Dendritic cell treated with granulocyte-macrophage colony-stimulating factor and Interleukin-4, amounts not matched to agents 40 ng/mL and 50 ng/mL, for 4 days (primary cell): ENCODE results near the gene SLC13A5.
"Not testable (repeated sequence)": the region's sequence is repeated elsewhere in the genome, so short reads cannot be mapped to it uniquely, and the experiment has no call there.

Source experiments
- H3K27ac Mint-ChIP-seq: one replicate; pipeline ENCODE4 v1.8.0; 2022; ENCODE audit warnings: mild to moderate bottlenecking, mixed read lengths
- H3K27me3 Mint-ChIP-seq: one replicate; pipeline ENCODE4 v1.8.0; 2022; ENCODE audit warnings: mild to moderate bottlenecking, mixed read lengths
- H3K36me3 Mint-ChIP-seq: one replicate; pipeline ENCODE4 v1.8.0; 2022; ENCODE audit warnings: low read depth, mixed read lengths
- H3K4me1 Mint-ChIP-seq: one replicate; pipeline ENCODE4 v1.8.0; 2022; ENCODE audit warnings: low read depth, mixed read lengths
- H3K4me3 Mint-ChIP-seq: one replicate; pipeline ENCODE4 v1.8.0; 2022; ENCODE audit warnings: mild to moderate bottlenecking, moderate library complexity, mixed read lengths
- H3K9me3 Mint-ChIP-seq: one replicate; pipeline ENCODE4 v1.8.0; 2022; ENCODE audit warnings: mixed read lengths
- intact Hi-C: fragments of 100-400 bp; cut with micrococcal nuclease; formaldehyde crosslinking; loops from one replicate; pipeline ENCODE4 v1.15.0; 2022

Gene SLC13A5

GRCh38 chr17:6703751-6704150 is 9.4 kb downstream of the SLC13A5 start:
- intact Hi-C loops, result no loop called here
- H3K4me3 Mint-ChIP-seq, result no peak overlapping the region
- H3K27ac Mint-ChIP-seq, result no peak overlapping the region
- H3K4me1 Mint-ChIP-seq, result no peaks in the 10 kb centered on the region
- no peaks in the 10 kb centered on the region for H3K9me3 Mint-ChIP-seq
- peaks cover 26% of the 10 kb centered on the region for H3K27me3 Mint-ChIP-seq
- H3K36me3 Mint-ChIP-seq, result no peaks in the 10 kb centered on the region

- no peak overlapping the region for H3K4me3 Mint-ChIP-seq
- peaks cover 24% of the 10 kb centered on the region for H3K27me3 Mint-ChIP-seq
- no peaks in the 10 kb centered on the region for H3K36me3 Mint-ChIP-seq
These were observed 10.5 kb downstream of the SLC13A5 start for GRCh38 chr17:6702567-6703215.

DNA sequence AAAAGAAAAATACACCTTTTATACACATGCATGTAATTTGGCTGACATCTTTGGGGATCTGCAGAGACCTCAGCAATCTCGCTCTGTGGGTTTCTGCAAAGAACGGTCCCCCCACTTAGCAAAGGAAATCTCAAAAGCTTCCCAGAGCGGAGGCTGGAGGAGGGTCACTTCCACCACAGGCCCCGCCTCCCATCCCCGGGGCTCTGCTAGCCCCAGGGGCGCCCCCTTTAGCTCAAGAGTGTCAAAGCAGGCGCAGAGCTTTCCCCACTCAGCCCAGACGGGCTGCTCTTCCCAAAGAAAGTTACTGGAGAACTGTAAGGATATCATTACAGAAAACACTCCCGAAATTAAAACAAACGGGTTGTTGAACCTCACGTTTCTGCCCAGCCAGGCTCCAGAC is 11.4 kb downstream of the SLC13A5 start:
- H3K9me3 Mint-ChIP-seq, result no peaks in the 10 kb centered on the region

More at GRCh38 chr17:6702567-6703215, 10.5 kb downstream of the SLC13A5 start:
- no peak overlapping the region for H3K27ac Mint-ChIP-seq
- intact Hi-C loops, result no loop called here
- H3K4me1 Mint-ChIP-seq, result no peaks in the 10 kb centered on the region
- no peaks in the 10 kb centered on the region for H3K9me3 Mint-ChIP-seq

GRCh38 chr17:6700948-6701307 is 12.2 kb downstream of the SLC13A5 start:
- Mint-ChIP-seq H3K27ac (no peak overlapping the region), H3K27me3 (peaks cover 20% of the 10 kb centered on the region), H3K4me3 (no peak overlapping the region), H3K9me3 (no peaks in the 10 kb centered on the region), H3K4me1 (no peaks in the 10 kb centered on the region), H3K36me3 (no peaks in the 10 kb centered on the region)
- intact Hi-C loops, result no loop called here

More for the DNA sequence above, 11.4 kb downstream of the SLC13A5 start:
- Mint-ChIP-seq H3K27ac (no peak overlapping the region), H3K27me3 (peaks cover 20% of the 10 kb centered on the region), H3K36me3 (no peaks in the 10 kb centered on the region), H3K4me1 (no peaks in the 10 kb centered on the region), H3K4me3 (no peak overlapping the region)
- intact Hi-C loops, result no loop called here

- Mint-ChIP-seq H3K27ac (no peak overlapping the region), H3K4me3 (no peak overlapping the region), H3K4me1 (no peaks in the 10 kb centered on the region), H3K27me3 (peaks cover 25% of the 10 kb centered on the region), H3K36me3 (no peaks in the 10 kb centered on the region), H3K9me3 (no peaks in the 10 kb centered on the region)
- intact Hi-C loops, result no loop called here
These were observed 12.9 kb downstream of the SLC13A5 start for GRCh38 chr17:6699997-6700947.

DNA sequence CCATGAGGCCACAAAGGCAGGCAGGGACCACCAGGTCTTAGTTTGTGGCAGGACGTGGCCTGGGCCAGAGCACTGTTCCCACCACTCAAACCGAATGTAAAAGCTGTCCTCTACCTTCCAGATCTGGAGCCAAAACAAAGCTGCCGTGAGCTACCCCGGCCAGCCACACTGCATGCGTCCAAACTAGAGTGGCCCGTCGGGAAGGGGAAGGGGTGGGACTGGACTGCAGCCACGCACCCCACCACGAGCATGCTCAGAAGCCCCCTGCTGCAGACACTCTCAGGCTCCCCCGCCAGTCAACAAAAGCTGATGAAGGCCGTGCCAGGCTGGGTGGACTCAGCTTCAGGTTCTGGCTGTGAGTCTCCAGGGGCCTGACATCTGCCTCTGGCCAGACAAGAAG is 15.2 kb downstream of the SLC13A5 start:
- H3K9me3 Mint-ChIP-seq, result no peaks in the 10 kb centered on the region
- peaks cover 29% of the 10 kb centered on the region for H3K27me3 Mint-ChIP-seq
- intact Hi-C loops, result no loop called here

GRCh38 chr17:6696906-6697305 is 16.3 kb downstream of the SLC13A5 start:
- Mint-ChIP-seq H3K4me1 (no peaks in the 10 kb centered on the region), H3K36me3 (no peaks in the 10 kb centered on the region), H3K27me3 (peaks cover 34% of the 10 kb centered on the region), H3K27ac (no peak overlapping the region), H3K9me3 (no peaks in the 10 kb centered on the region), H3K4me3 (no peak overlapping the region)
- intact Hi-C loops, result no loop called here

More for the DNA sequence above, 15.2 kb downstream of the SLC13A5 start:
- Mint-ChIP-seq H3K27ac (no peak overlapping the region), H3K4me1 (no peaks in the 10 kb centered on the region), H3K36me3 (no peaks in the 10 kb centered on the region), H3K4me3 (no peak overlapping the region)

DNA sequence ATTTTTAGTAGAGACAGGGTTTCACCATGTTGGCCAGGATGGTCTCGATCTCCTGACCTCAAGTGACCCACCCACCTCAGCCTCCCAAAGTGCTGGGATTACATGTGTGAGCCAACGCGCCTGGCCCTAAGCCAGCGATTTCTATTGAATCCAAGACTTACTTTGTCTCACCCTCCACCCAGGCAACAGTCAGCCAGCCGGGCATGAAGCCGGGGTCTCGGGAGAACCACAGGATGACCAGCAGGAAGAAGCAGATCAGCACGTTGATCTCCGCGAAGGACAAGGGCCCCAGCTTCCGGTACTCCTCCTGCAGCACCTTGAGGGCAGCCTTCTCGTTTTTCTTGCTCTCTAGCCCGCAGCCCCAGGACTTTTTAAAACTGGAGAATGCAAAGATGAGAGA is 17.6 kb downstream of the SLC13A5 start:
- Mint-ChIP-seq H3K27me3 (peaks cover 42% of the 10 kb centered on the region), H3K27ac (no peak overlapping the region)

GRCh38 chr17:6695051-6695450 is 18.1 kb downstream of the SLC13A5 start:
- peaks cover 44% of the 10 kb centered on the region for H3K27me3 Mint-ChIP-seq
- H3K36me3 Mint-ChIP-seq, result no peaks in the 10 kb centered on the region
- intact Hi-C loops, result no loop called here
- H3K4me1 Mint-ChIP-seq, result no peaks in the 10 kb centered on the region
- H3K9me3 Mint-ChIP-seq, result no peaks in the 10 kb centered on the region
- H3K27ac Mint-ChIP-seq, result no peak overlapping the region
- H3K4me3 Mint-ChIP-seq, result no peak overlapping the region

More for the DNA sequence above, 17.6 kb downstream of the SLC13A5 start:
- Mint-ChIP-seq H3K4me1 (no peaks in the 10 kb centered on the region), H3K9me3 (no peaks in the 10 kb centered on the region), H3K4me3 (no peak overlapping the region), H3K36me3 (no peaks in the 10 kb centered on the region)
- intact Hi-C loops, result no loop called here

GRCh38 chr17:6691958-6692357 is 21.2 kb downstream of the SLC13A5 start:
- H3K4me1 Mint-ChIP-seq, H3K27ac Mint-ChIP-seq, H3K4me3 Mint-ChIP-seq, H3K9me3 Mint-ChIP-seq, H3K36me3 Mint-ChIP-seq, intact Hi-C loops: not testable (repeated sequence)
- H3K27me3 Mint-ChIP-seq, result peaks cover 52% of the 10 kb centered on the region

DNA sequence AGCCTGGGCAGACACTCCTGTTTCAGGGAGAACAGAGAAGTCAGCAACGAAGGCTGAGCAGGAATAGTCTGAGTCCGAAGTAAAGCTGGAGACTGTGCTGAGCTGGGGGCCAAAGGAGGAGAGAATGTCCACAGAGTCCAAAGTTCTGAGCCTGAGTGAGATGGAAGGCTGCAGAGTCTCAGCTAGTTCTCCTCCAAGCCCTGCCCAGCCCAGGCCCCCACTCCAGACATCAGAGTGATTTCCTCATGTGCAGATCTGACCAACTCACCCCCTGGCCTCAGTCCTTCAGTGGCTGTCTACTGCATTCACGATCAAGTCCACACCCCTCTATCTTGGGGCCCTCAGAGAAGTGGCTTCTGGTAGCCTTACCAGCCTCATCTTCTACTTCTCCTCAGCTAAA is 21.6 kb downstream of the SLC13A5 start:
- Mint-ChIP-seq H3K4me3 (no peak overlapping the region), H3K27me3 (peaks cover 56% of the 10 kb centered on the region), H3K27ac (no peak overlapping the region), H3K4me1 (no peaks in the 10 kb centered on the region), H3K36me3 (no peaks in the 10 kb centered on the region), H3K9me3 (no peaks in the 10 kb centered on the region)
- intact Hi-C loops, result no loop called here

GRCh38 chr17:6690641-6691040 is 22.5 kb downstream of the SLC13A5 start:
- intact Hi-C loops, result no loop called here
- peaks cover 52% of the 10 kb centered on the region for H3K27me3 Mint-ChIP-seq
- H3K4me3 Mint-ChIP-seq, result no peak overlapping the region

DNA sequence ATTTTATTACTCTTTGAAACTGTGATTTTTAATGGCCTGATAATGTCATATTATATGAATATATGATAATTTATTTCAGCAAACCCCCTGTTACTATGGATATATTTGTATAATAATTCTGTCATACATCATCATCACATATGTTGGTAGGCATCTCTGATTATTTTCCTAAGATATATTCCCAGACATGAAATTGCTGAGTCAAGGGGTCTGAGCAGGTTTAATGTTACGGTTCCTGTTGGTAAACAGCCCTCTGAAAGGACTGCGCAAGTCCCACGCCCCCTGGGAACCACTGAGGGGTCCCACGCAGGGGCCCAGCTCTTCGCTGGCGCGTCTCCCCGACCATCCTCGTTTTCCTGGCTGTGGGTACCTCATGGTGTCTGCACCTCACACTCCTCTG is 24.2 kb downstream of the SLC13A5 start:
- intact Hi-C loops, result no loop called here
- H3K4me3 Mint-ChIP-seq, result no peak overlapping the region
- H3K36me3 Mint-ChIP-seq, result no peaks in the 10 kb centered on the region
- no peaks in the 10 kb centered on the region for H3K9me3 Mint-ChIP-seq
- H3K27me3 Mint-ChIP-seq, result peaks cover 54% of the 10 kb centered on the region
- H3K4me1 Mint-ChIP-seq, result no peaks in the 10 kb centered on the region
- H3K27ac Mint-ChIP-seq, result no peak overlapping the region

More at GRCh38 chr17:6690641-6691040, 22.5 kb downstream of the SLC13A5 start:
- Mint-ChIP-seq H3K36me3 (no peaks in the 10 kb centered on the region), H3K4me1 (no peaks in the 10 kb centered on the region), H3K9me3 (no peaks in the 10 kb centered on the region), H3K27ac (no peak overlapping the region)

- Mint-ChIP-seq H3K36me3 (no peaks in the 10 kb centered on the region), H3K9me3 (no peaks in the 10 kb centered on the region), H3K4me1 (no peaks in the 10 kb centered on the region), H3K27me3 (peaks cover 56% of the 10 kb centered on the region), H3K27ac (no peak overlapping the region), H3K4me3 (no peak overlapping the region)
- intact Hi-C loops, result no loop called here
These were observed 27.1 kb downstream of the SLC13A5 start for GRCh38 chr17:6686026-6686425.
